ENCODE measurements around the gene YIF1B. TPM values are rescaled to one million over a fixed set of nuclear protein-coding genes. Genes with fewer than 3 reads are reported as not detected.

Gene YIF1B
- total RNA-seq, 1 experiment from 2014 or later: 143 TPM

DNA sequence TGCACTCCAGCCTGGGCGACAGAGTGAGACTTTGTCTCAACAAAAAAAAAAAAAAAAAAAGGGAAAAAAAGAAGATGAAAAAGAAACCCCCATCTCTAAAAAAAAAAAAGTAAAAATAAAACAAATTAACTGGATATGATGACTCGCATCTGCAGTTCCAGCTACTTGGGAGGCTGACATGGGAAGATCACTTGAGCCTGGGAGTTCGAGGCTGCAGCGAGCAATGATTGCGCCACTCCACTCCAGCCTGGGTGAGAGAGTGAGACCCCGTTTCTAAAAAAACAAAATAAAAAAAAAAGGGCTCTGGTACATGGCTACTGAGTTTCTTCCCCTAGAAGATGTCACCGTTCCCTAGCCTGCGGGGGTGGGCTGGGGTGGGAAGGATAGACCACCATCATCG lies 17.5 kb upstream of the YIF1B start:
- DNase-seq (ENCODE audit: low read depth, low spot score): no peak
- intact Hi-C loops (cut with micrococcal nuclease; ENCODE audit: unreplicated experiment): no loop called here
- ATAC-seq: no peak
- in situ Hi-C loops (cut with HindIII; ENCODE audit: low pct_unique_long_range_greater_than_20kb, low sequenced_read_pairs): no loop called here
- ChIA-PET POLR2A (no interaction called here), CTCF (interaction anchor here (0.6 kb wide), 1 partner anchor 100 kb away, joined by 17 read pairs; no protein-coding TSS in a partner anchor)
- Histone ChIP-seq H3K4me3 (ENCODE audit: low read depth in 2 of 2, low read length in 2 of 2) (no peak overlapping the region), H3K4me1 (ENCODE audit: control insufficient read depth, insufficient read depth, low read length) (peaks cover 4% of the 10 kb centered on the region; the same call in 1 of the 2 replicates), H3K27me3 (ENCODE audit: control insufficient read depth, insufficient read depth, low read length) (no peaks in the 10 kb centered on the region), H3K36me3 (ENCODE audit: control insufficient read depth, insufficient read depth, low read length) (no peaks in the 10 kb centered on the region), H3K27ac (ENCODE audit: low read length) (no peak overlapping the region), H3K9me3 (ENCODE audit: control insufficient read depth, insufficient read depth, low read depth, low read length) (no peaks in the 10 kb centered on the region)
- TF ChIP-seq CTCF (IDR thresholded peaks at IDR 0.05) (no peak), TCF7L2 (IDR thresholded peaks at IDR 0.05; ENCODE audit: low read depth, low read length) (no peak), POLR2AphosphoS5 (IDR thresholded peaks at IDR 0.05; ENCODE audit: low read depth, low read length) (no peak), REST (IDR thresholded peaks at IDR 0.05; ENCODE audit: insufficient read depth in 1 of 2, low read depth in 2 of 2, low read length in 1 of 2) (no peak), SIN3A (IDR thresholded peaks at IDR 0.05; ENCODE audit: borderline replicate concordance, insufficient read depth, low read depth, low read length) (no peak)
- BruUV-seq (replicated peaks): no TSS peak

DNA sequence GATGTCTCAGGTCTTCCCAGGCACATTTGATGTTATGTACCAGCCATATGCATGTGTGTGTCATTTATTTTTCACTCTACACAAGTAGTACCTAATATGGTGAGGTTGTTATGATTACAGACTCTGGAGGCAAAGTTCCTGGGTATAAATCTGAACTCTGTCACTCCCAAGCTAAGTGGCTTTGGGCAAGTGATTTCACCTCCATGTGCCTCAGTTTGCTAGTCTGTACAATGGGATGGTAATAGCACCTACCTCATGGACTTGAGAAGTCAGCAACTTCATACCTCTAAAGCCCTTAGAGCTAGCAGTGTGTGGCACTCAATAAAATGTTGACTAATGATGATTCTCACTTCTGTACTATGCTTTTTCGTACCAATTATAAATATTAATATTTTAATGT lies 16.0 kb upstream of the YIF1B start:
- H3K9me3 ChIP-seq (ENCODE audit: control insufficient read depth, insufficient read depth, low read depth, low read length): no peaks in the 10 kb centered on the region
- H3K4me1 ChIP-seq (ENCODE audit: control insufficient read depth, insufficient read depth, low read length): peaks cover 4% of the 10 kb centered on the region; the same call in 1 of the 2 replicates
- BruUV-seq (replicated peaks): no TSS peak
- DNase-seq (ENCODE audit: low read depth, low spot score) (no peak), ATAC-seq (no peak)
- in situ Hi-C loops (cut with HindIII; ENCODE audit: low pct_unique_long_range_greater_than_20kb, low sequenced_read_pairs): no loop called here
- TF ChIP-seq CTCF (IDR thresholded peaks at IDR 0.05) (no peak), REST (IDR thresholded peaks at IDR 0.05; ENCODE audit: insufficient read depth in 1 of 2, low read depth in 2 of 2, low read length in 1 of 2) (no peak), POLR2AphosphoS5 (IDR thresholded peaks at IDR 0.05; ENCODE audit: low read depth, low read length) (no peak), TCF7L2 (IDR thresholded peaks at IDR 0.05; ENCODE audit: low read depth, low read length) (no peak), SIN3A (IDR thresholded peaks at IDR 0.05; ENCODE audit: borderline replicate concordance, insufficient read depth, low read depth, low read length) (no peak)
- H3K36me3 ChIP-seq (ENCODE audit: control insufficient read depth, insufficient read depth, low read length): no peaks in the 10 kb centered on the region
- H3K4me3 ChIP-seq (ENCODE audit: low read depth in 2 of 2, low read length in 2 of 2): no peak overlapping the region
- ChIA-PET POLR2A (interaction anchor here (0.6 kb wide), 1 partner anchor 19 kb away, joined by 4 read pairs; no protein-coding TSS in a partner anchor), CTCF (no interaction called here)
- H3K27ac ChIP-seq (ENCODE audit: low read length): no peak overlapping the region
- intact Hi-C loops (cut with micrococcal nuclease; ENCODE audit: unreplicated experiment): no loop called here
- H3K27me3 ChIP-seq (ENCODE audit: control insufficient read depth, insufficient read depth, low read length): no peaks in the 10 kb centered on the region

All from Panc1 (cell line).